Activated T-cell treated with anti-CD3 and anti-CD28 coated beads for 48 hours (primary cell): Measurements from ENCODE around the gene TFIP11.
"Not testable (repeated sequence)": the region's sequence is repeated elsewhere in the genome, so short reads cannot be mapped to it uniquely, and the experiment has no call there.

ENCODE experiments used
- DNase-seq: peaks from one replicate; pipeline ENCODE4 v3.0.0-alpha.2; 2020; ENCODE audit warnings: low read depth

TFIP11 gene

GRCh38 chr22:26541167-26541819, 29.0 kb upstream of the TFIP11 start:
- DNase-seq, result no peak

- DNase-seq, result no peak
These were observed 27.8 kb upstream of the TFIP11 start for GRCh38 chr22:26540119-26540518.

- DNase-seq, result no peak
These were observed 24.5 kb upstream of the TFIP11 start for GRCh38 chr22:26536762-26537134.

- no peak for DNase-seq
These were observed 23.9 kb upstream of the TFIP11 start for GRCh38 chr22:26536056-26536761.

GRCh38 chr22:26535603-26535908, 23.3 kb upstream of the TFIP11 start:
- no peak for DNase-seq

GRCh38 chr22:26534874-26535602, 22.8 kb upstream of the TFIP11 start:
- DNase-seq, result no peak

- DNase-seq, result no peak
These were observed 22.0 kb upstream of the TFIP11 start for GRCh38 chr22:26534171-26534855.

GRCh38 chr22:26529345-26529744, 17.1 kb upstream of the TFIP11 start:
- no peak for DNase-seq

GRCh38 chr22:26528518-26528917, 16.2 kb upstream of the TFIP11 start:
- DNase-seq, result not testable (repeated sequence)

GRCh38 chr22:26527574-26528465, 15.5 kb upstream of the TFIP11 start:
- DNase-seq, result no peak

GRCh38 chr22:26527167-26527566, 14.9 kb upstream of the TFIP11 start:
- no peak for DNase-seq

- DNase-seq, result no peak
These were observed 13.8 kb upstream of the TFIP11 start for GRCh38 chr22:26525946-26526564.

GRCh38 chr22:26524870-26525269, 12.6 kb upstream of the TFIP11 start:
- DNase-seq, result no peak

GRCh38 chr22:26522592-26522991, 10.3 kb upstream of the TFIP11 start:
- no peak for DNase-seq

- no peak for DNase-seq
These were observed 9.7 kb upstream of the TFIP11 start for GRCh38 chr22:26522012-26522411.

GRCh38 chr22:26517429-26517828, 5.2 kb upstream of the TFIP11 start:
- DNase-seq, result no peak

GRCh38 chr22:26516503-26516902, 4.2 kb upstream of the TFIP11 start:
- no peak for DNase-seq

GRCh38 chr22:26515931-26516330, 3.7 kb upstream of the TFIP11 start:
- no peak for DNase-seq

GRCh38 chr22:26514419-26515161, 2.3 kb upstream of the TFIP11 start:
- no peak for DNase-seq

GRCh38 chr22:26513838-26514237, 1.6 kb upstream of the TFIP11 start:
- no peak for DNase-seq

- no peak for DNase-seq
These were observed 4.1 kb downstream of the TFIP11 start for GRCh38 chr22:26508148-26508547.
